GM12878 (cell line): ENCODE measurements around the gene MBOAT2.

Experiments used
- CEBPB ChIP-seq, 2 experiments: fragments of 150-350 bp in 1 of 2; IDR thresholded peaks; 2 replicates each; pipeline ENCODE4 v1.6.1; 2012 to 2014; ENCODE audit warnings: low read depth in 2 of 2, low read length in 2 of 2, borderline replicate concordance in 1 of 2, inconsistent platforms in 1 of 2
- POLR2A ChIP-seq: IDR thresholded peaks from 2 replicates; pipeline ENCODE4 v1.6.1; 2011; ENCODE audit warnings: low read depth, mild to moderate bottlenecking, low read length
- RAD21 ChIP-seq: IDR thresholded peaks from 2 replicates; pipeline ENCODE4 v1.6.1; 2011; ENCODE audit warnings: mild to moderate bottlenecking, low read depth, low read length, moderate library complexity; ENCODE audit not compliant: insufficient read depth
- SP1 ChIP-seq: IDR thresholded peaks from one replicate; pipeline ENCODE4 v1.6.1; 2011; ENCODE audit warnings: low read depth, low read length
- TAF1 ChIP-seq: IDR thresholded peaks from 2 replicates; pipeline ENCODE4 v1.6.1; 2011; ENCODE audit warnings: mild to moderate bottlenecking, low read depth, low read length, borderline replicate concordance

GRCh38 chr2:8977758-8978157 lies 25.7 kb downstream of the MBOAT2 start:
- TF ChIP-seq CEBPB (IDR thresholded peaks at IDR 0.05; ENCODE audit: borderline replicate concordance in 1 of 2, low read depth in 2 of 2, low read length in 2 of 2) (no peak), RAD21 (no peak), TAF1 (no peak), POLR2A (no peak), SP1 (no peak)
